GM21528 (cell line): ENCODE measurements around the gene PLEKHG5.

Experiments used
- ATAC-seq: cut with Tn5 transposase; IDR thresholded peaks from one replicate; pipeline ENCODE4 v1.9.1; 2021; ENCODE audit warnings: mild to moderate bottlenecking, moderate library complexity; ENCODE audit not compliant: unreplicated experiment, low FRiP score

PLEKHG5 gene

DNA sequence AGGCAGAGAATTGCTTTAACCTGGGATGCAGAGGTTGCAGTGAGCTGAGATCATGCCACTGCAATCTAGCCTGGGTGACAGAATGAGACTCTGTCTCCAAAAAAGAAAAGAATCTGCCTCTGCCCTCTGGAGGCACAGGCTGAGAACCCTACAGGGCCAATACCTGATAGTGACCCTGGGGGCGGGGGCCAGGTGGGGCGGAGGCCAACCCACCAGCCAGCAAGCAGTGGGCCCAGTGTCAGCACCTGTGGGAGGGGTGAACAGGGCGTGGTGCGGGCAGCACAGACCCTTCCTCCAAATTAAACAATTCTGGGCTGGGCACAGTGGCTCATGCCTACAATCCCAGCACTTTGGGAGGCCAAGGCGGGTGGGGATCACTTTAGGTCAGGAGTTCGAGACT, 19.0 kb upstream of the PLEKHG5 start:
- ATAC-seq, result no peak

DNA sequence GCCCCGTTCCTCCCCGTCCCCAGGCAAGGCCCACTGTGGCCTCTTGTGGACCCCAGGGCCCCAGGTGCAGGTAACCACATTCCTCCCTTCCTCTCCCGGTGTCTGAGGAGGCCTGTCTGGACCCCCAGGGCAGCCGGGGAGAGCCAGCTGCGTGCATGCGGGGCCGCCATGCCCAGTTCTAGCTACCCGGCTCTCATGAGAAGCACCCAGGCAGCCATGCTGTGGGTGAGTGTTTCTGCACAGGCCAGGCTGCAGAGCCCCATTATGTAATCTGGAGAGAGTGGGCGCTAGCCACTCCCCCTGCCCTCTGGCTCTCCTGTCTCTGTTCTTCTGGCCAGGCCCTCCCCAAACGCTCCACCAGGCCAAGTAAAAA, 18.4 kb upstream of the PLEKHG5 start:
- no peak for ATAC-seq

DNA sequence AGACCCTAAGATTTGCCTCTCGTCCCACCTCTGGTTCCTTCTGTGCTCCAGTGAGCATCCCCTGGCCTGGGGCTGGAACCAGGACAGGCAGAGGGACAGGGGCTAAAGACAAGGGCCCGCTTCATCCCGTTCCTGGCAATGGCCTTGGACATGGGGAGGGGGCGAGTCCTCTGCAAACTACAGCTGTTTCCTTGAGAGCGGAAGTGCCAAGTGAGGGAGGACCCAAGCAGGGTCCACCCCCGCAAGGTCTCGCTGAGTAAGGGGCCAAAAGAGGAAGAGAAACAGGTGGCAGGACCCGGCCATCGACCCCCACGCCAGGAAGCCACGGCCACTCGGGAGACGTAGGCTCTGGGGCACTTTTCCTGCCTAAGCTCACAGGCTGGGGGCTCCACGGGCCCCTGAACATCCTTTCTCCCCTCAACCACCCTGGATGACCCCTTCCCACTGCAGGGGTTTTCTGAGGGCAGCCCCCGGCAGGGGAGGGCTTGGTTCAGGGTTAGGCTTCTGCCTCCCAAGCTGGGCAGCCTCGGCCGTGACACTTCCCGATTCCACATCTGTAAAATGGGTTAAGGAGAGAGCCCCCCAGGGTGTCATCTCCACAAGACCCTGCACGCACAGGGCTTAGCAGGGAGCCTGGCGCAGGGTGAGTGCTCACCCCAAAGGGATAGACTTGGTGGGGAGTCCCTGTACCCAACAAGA, 17.9 kb upstream of the PLEKHG5 start:
- no peak for ATAC-seq

DNA sequence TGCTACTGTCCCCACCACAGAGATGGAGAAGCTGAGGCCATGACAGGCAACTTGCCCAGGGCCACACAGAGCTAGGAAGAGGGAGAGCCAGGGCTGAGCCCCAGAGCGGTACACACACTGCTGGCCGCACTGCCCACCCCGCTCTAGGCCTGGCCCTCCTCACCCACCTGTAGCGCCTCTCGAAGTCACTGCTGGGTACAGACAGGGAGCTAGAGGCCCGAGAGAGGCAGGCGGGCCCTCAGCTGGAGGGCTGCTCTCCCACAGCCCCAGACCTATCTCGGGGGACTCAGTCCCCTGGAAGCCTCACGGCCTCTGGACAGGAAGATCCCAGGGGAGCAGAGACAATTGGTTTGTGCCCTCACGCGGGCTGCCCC, 17.3 kb upstream of the PLEKHG5 start:
- ATAC-seq, result no peak

DNA sequence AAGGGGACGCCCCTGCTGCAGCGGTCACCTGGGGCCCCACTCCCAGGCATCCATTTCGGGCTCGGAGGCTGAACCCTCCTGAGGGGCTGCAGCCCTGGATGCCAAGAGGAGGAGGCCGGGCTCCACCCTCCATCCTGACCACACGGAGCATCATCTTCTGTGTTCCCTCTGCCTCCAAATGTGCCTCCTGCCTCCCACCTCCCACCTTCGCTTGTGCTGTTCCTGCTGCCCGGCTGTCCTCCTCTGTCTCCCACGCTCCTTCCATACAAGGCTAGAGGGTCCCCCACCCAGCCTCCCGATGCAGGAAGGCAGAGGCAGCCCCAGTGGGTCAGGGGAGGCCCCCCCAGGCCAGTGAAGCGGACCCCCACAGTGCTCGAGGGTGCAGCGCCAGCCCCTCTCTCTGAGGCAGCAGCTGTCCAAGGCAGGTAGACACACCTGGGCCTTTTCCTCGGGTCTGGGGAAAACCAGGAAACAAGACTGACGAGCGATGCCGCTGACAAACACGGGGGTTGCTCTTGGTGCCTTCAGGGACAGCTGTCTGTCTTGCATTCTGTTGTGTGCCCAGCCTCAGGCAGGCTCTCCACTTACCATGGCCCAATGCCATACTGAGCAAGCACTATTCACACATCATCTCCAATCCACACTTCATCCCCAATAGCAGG, 16.8 kb upstream of the PLEKHG5 start:
- no peak for ATAC-seq

DNA sequence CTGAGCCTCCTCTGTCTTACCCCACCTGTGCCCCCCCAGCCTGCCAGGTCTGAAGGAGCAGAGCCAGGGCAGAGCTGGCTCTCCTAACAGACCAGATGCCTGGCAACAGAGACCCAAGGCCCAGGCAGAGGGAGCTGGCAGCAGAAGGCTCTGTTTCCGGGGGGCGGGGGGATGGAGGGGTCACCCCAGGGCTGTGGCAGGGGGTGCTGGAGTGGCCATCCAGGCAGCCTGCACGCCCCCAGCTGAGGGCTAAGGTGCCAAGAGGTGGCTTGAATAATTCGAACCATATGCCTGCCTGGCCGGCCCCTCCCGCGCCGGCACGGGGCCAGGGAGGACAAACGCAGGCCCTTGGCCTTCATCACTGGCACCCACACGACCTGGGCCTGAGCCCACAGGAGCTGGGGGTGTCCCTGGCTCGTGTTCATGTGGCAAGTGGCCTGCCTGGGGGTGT, 16.0 kb upstream of the PLEKHG5 start:
- no peak for ATAC-seq

DNA sequence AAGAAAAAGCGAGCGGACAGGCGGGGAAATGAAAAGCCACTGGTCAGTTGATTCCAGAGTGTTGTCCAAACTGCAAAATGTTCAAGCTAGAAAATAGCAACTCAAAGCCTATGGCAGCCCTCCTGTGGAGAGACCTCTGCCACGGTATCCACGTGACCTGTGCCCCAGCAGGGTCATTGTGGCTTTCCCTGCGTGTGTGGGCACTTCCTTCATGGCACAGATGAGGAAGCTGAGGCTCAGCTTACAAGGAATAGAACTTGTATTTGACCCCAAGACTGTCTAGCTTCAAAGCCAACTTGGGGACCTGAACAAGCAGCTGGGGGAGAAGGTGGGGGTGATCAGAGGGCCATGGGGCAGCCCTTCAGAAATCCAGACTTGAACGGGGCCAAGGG, 15.6 kb upstream of the PLEKHG5 start:
- ATAC-seq, result no peak

DNA sequence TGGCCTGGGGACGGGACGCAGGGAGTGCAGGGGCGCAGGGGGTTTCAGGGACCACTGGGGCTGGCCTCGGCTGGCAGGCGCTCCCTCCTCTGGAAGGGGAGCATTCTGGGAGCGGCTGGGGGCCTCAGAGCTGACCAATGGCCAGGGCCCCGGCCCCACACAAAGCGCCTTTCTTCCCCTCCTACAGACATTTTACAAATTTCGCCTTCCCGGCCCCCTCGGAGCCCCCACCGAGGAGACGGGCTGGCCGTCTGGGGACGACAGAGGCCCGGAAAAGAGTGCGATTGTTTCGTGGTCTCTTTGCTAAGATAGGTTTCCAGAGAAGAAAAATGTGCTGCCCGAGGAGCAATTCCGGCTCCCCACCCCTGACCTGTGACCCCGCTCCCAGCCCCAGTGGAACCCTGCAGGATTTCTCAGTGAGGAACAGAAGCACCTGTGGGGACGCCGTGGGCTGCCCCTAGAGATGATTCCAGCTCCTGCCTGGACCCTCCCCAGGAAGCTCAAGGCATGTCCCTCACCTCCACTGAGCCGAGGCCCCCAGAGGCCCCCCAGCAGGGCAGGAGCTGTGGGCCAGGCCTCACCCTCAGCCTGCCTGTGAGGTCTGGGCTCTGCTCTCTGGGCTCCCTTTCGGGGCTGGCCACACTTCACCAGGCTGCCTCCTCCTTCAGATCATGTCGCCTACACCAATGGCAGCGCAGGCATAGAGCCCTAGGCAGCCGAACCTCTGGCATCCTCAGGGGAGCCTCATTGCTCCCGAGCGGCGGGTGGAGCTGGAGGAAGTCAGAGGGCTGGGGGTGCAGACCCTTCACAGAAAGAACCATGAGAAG, 15.0 kb upstream of the PLEKHG5 start:
- ATAC-seq, result no peak

DNA sequence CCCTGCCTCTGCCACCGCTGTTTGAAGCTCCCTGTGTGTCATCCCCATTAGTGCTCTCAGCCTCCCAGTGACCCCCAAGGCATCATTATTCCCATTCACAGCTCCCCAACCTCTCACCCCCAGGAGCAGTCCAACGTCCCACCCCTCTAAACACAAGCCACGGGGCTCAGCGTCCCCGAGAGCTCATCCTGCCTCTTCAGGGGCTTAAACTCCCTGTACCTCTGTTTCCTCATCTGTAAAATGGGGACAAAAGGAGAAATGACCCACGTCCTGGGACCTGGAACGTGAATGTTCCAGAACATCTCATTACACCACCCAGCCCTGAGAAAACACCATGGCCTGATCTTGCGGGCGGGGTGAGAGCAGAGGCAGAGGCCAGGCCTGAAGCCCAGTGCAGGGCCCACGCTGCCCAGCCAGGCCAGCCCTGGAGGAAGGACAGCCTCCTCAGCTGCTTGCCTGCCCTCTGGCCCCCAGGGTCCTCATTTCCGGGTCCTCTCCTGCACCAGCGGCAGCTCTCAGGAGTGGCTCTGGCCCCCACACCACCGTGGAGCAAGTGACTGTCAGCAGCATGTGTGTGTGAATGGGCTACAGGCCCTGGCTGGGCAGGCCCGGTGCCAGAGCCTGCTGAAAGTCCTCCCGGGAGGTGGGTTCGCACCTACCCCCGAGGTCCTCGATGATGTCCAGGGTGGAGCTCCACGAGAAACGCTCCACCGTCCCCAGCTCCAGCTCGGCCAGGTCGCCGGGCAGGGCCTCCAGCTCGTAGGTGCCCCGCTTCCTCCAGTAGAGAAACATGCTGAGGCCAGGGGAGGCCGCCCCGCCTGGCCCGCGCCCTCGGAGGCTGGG, 14.1 kb upstream of the PLEKHG5 start:
- no peak for ATAC-seq

DNA sequence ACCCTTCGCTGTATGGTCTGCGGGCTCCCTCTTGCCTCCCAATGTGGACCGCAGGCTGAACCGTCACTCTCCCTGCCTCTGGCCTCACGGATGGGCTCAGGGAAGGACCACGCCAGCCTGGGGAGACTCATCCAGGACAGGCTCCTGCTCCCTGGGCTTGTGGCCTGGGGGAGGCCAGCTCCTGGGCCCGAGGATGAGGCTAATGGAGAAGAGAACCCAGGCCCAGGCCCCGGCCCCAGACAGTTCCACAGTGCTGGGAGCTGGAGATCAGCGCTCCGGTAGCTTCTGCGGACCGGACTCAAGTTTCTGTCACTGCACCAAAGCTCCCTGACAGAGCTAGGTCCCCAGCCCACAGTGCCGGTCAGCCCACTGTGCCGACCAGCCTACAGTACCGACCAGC, 13.4 kb upstream of the PLEKHG5 start:
- no peak for ATAC-seq

DNA sequence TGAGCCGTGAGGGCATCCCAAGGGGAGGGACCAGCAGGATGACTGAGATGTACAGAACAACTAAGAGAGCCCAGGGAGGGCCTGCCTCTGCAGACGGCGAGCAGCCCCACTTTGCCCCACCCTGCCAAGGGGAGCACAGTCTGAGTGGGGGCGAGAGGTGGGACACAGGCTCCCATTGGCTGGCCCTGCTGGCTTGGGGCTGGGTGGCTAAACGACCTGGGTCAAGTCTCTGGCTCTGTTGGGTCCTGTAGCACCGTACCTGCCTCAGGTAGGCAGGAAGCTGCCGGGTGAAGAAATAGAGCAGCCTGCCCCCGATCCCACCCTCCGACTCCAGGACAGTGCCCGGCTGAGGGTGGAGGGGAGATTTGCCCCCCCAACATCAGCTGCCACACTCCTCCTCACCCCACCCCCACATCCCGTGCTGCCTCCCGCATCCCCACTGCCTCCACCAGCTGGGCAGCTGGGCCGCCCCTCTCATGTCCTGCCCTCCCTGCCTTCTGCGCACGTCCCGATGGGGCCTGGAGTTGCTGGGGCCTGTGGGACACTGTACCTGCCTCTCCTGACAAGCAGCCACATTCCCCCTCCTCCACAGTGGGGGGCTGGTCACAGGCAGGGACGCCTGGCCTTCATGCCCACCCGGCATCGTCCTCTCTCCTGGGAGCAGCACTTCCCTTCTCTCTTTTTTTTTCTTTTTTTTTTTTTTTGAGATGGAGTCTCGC, 12.6 kb upstream of the PLEKHG5 start:
- no peak for ATAC-seq

DNA sequence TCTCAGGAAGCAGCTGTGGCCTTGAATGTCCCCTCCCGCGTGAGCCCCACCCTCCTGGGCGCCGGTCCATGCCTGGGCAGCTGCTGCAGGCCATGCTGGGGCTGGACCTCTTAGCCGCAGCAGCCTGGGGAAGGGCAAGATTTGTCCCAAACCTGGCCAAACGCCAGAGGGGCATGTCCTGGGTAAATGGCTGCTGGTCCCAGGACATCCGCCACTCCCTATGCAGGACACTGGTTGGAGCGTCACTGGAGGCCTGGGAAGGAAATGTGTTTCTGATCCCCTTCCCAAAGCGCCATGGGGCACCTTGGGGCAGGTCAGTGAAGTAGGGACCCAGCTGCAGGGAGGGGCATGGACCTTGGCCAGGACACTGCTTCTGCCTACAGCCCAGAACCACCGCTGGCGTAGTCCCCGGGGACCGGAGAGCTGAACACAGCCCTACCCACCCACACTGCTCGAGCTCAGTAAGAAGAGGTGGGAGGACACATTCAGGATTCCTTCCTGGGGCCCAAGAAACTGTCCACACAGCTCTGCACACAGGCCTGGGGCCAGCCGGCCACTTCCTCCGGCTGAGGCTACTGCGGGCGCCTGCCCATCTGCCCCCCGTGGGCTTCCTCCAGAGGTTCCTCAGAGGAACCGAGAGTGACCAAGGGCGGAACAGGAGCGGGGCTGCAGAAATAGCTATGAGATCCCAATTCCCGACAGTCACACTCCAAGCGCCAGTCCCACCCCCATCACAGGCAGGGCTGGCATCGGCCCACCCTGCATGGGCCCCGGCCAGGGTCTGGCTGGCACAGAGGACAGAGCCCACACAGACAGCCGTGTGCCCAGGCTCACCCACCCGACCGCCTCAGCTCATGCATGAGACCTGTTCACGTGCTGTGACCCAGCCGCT, 10.8 kb upstream of the PLEKHG5 start:
- ATAC-seq, result no peak

DNA sequence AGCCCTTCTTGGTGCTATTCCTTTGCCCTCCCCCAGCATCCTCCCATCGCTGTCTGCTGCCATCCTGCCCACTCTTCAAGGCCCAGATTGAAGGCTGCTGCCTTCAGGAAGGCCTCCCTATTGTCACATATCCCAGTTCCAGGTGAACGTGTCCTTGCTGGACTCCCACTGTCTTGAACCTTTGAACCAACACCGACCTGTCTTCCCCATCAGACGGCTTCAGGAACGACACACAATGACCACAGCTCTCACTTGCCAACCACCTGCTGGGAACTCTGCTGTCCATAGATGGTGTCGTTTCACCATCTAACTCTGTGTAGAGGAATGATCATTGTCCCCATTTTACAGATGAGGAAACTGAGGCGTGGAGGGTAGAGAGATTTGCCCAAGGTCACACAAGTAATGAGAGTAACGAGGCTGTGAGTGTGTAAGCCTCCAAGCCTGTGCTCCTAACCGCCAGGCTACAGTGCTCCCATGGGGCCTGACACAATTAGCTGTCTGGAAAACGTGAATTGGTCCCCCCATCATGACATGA, 9.9 kb upstream of the PLEKHG5 start:
- no peak for ATAC-seq

DNA sequence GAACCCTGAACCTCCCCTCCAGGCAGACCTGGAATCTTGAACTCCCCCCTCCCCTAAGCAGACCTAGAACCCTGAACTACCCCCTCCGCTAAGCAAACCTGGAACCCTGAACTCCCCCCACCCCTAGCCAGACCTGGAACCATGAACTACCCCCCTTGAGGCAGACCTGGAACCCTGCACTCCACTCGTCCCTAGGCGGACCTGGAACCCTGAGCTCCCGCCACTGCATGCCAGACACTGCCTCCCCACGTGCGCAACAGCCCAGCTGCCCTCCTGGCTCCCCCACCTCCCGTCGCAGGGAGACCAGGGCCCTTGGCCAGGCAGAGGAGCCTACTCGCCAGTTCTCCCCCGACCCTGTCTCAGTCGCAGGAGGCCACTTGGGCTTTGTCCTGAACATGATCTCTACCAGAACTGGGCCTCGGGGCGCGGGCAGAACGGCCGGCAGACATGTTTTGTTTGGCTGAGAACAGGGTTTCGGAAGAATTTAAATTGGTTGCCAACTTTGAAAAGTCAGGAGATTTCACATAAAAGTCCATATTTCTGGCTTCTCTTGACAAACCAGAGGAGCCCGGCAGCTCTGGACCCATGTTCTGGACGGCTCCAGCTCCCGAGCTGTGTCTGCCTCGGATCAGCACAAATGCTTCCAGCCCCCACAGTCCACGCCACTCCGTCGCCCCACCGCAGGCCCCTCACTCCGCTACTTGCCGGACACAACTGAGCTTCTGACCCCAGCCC, 9.2 kb upstream of the PLEKHG5 start:
- no peak for ATAC-seq

DNA sequence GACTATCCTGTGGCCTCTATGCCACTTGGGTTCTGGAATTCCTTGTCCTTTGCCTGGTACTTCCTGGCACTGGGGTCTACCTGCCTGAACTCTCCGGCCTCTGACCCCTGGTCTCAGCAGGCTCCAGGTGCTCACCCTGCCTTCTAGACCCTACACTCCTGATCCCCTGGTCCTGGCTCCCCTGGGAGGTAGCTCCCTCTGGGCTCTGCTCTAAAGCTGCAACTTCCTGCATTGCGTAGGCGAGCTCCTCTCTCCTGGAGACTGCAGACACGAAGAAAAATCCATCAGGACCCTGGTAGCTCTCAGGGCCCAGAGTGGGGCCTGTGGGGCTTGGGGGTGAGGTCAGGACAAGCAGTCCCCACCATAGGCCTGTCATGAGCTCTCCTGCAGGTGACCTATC, 7.8 kb upstream of the PLEKHG5 start:
- ATAC-seq, result no peak

DNA sequence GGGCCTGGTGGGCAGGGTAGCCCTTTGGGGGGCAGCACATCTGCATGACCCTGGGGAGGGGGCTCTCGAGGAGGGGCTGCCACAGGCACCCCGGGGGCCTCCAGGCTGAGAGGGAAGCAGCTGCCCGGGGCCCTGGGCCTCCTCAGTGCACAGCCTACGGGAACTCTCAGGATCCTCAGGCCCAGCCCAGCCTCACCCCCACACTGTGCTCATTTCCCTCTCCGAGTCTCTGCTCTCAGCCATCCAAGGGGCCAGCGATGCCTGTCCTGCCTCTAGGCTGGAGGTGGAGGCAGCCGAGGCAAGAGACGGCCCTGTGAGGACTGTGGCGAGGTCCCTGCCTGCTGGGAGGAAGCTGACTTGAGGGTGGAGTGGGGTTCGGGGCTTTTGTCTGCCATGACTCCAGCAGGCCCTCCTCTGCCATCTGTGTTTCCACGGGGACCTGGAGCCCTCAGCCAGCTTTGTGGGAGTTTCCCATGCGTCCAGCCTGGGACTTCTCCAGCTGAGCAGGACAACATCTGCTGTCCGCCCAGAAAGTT, 7.2 kb upstream of the PLEKHG5 start:
- ATAC-seq, result no peak

DNA sequence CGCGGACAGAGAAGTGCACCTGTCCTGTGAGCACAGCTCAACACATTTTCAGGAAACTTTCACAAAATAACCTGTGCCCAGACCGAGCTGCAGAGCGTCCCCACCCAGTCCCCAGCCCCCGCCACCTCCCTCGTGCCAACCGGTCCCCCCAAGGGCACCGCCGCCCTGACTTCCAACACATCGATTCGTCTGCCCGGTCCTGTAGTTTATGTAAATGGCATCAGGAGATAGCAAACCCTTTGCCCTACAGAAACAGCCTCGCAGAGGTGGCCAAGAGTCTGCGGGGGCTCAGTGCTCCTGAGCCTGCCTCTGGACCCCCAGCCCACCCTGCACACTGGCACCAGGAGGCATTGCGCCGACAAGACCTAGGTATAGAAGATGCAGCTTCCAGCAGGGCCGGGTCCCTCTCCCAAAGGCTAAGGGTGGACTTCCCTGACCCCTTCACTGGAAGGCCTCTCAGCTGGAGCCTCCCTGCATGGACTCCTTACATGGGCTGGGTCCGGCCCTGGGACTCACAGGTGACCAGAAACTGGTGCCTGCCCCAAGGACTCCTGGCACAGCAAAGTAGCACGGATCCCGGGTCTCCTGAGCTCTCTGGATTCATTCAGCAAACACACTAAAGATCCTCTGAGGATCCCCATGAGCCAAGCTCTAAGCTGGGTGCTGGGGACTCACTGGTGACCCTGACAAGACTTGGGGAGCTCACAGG, 6.6 kb upstream of the PLEKHG5 start:
- ATAC-seq, result no peak
